GM21367 (cell line): ENCODE measurements around the gene ZHX3.
"Not testable (repeated sequence)": the region's sequence is repeated elsewhere in the genome, so short reads cannot be mapped to it uniquely, and the experiment has no call there.

Experiments used
- ATAC-seq: cut with Tn5 transposase; IDR thresholded peaks from one replicate; pipeline ENCODE4 v1.9.1; 2021; ENCODE audit not compliant: unreplicated experiment

Gene ZHX3

GRCh38 chr20:41334036-41334435 lies 16.5 kb upstream of the ZHX3 start:
- no peak for ATAC-seq

- ATAC-seq, result no peak
Observed at GRCh38 chr20:41331731-41332130, 14.2 kb upstream of the ZHX3 start.

DNA sequence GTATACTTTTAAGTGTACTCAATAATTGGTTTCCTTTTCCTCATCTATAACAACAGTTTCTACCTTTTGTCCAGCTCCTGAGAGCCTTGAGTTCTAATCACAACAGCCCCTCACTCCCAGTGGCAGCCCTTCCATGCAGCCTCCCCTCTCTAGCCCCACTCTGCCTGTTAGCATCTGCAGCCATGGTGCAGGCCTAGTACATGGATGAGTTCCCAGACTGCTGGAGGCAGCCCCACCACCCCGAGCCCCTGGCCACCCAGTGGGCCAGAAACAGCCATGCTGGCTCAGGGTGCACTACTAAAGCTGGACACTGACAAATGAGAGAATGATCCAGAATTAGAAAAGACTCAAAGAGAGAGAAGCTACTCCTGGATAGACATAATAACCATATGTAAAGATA lies 13.4 kb upstream of the ZHX3 start:
- ATAC-seq, result no peak

DNA sequence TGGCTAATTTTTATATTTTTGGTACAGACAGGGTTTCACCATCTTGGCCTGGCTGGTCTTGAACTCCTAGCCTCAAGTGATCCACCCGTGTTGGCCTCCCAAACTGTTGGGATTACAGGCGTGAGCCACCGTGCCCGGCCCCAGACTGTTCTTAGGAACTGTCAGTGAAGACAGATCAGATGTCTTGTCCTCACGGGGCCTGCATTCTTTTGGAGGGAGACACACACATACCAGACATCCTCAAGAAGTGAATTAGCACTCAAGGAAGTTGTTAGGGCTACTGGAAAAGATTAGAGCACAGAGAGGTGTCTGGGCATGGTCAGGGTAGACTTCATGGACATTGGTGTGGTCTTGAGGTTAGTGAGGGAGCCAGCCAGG lies 12.8 kb upstream of the ZHX3 start:
- no peak for ATAC-seq

- no peak for ATAC-seq
Observed at GRCh38 chr20:41329435-41330342, 12.2 kb upstream of the ZHX3 start.

- ATAC-seq, result no peak
Observed at GRCh38 chr20:41327178-41327577, 9.6 kb upstream of the ZHX3 start.

- ATAC-seq, result no peak
Observed at GRCh38 chr20:41320976-41321375, 3.4 kb upstream of the ZHX3 start.

GRCh38 chr20:41320441-41320840 lies 2.9 kb upstream of the ZHX3 start:
- no peak for ATAC-seq

DNA sequence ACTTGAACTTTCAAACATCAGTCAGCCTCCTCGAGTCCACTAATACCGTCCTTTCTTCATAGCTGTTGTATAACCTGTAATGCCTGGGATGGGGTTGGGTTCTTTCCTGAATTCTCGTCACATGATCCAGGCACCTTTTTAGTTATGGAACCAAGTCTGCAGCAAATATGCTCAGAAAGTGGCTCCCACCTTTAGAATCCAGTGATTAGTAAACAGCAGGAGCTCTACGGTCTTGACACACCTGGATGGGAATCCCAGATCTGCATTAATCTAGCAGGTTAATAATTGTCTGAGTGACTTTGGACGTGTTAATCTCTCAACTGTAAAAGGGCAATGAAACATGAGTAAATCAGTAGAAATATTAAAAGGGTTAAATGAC lies 729 bp upstream of the ZHX3 start:
- no peak for ATAC-seq

DNA sequence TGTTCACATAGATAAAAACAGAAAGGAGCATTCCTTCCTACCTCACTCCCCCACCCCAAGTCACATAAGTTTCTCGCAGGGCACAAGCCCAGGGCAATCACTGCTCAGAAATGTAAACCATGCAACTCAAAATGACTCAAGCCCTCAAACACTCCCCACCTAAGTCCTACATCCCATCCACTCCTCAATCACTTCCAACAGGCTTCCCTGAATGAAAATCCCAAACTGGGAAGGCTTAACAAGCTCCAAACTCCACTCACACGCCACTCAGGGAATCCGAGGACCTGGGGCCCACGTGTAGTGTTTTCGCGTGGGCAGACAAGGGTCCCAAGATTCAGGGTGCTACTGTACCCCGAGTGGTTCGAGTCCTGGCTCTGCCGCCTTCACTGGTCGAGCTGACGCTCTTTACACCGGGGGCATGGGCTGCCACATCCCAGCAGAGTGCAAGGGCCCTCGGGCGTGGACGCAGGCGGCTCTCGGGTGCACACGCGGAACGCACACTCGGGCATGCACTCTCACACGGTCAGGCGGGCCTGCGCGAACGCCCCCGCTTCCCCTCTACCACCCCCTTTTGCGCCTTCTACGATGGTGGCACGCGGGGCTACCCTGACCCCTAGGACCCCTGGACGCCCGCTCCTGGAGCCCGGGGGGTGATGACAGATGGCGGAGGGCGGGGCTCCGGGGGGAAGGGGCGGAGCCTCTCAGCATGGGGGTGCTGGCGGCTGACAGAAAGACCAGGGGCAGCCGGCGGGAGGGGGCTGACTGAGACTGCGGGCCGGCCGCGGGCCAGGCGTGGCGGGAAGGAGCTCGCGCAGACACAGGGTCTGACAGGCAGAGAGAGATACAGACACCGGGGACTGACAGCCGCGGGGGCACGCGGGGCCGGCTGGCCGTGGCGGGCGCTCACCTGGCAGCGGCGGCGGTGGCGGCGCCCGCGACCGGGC lies 657 bp downstream of the ZHX3 start:
- peak; percentile 47 for ATAC-seq

GRCh38 chr20:41316051-41316450 lies 1.5 kb downstream of the ZHX3 start:
- no peak for ATAC-seq

GRCh38 chr20:41314386-41314785 lies 3.1 kb downstream of the ZHX3 start:
- no peak for ATAC-seq

GRCh38 chr20:41312009-41312408 lies 5.5 kb downstream of the ZHX3 start:
- not testable (repeated sequence) for ATAC-seq

DNA sequence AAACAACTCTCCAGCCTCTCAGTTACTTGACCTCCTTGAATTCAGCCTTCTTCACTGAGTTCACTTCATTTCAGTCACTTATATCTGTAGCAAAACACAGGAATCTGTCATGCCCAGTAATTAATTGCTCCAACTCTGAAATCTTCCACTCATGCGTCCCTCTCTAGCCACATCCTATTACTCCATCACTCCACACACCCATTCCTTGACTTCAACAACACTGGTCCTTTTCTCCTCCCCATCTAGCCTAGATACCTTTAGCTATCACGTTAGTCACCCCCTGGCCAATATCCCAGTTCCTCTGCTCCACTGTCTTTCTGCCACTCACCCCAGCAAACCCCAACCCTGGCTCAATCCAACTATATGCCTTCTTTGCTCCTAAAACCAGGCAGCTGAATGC lies 7.7 kb downstream of the ZHX3 start:
- ATAC-seq, result no peak

DNA sequence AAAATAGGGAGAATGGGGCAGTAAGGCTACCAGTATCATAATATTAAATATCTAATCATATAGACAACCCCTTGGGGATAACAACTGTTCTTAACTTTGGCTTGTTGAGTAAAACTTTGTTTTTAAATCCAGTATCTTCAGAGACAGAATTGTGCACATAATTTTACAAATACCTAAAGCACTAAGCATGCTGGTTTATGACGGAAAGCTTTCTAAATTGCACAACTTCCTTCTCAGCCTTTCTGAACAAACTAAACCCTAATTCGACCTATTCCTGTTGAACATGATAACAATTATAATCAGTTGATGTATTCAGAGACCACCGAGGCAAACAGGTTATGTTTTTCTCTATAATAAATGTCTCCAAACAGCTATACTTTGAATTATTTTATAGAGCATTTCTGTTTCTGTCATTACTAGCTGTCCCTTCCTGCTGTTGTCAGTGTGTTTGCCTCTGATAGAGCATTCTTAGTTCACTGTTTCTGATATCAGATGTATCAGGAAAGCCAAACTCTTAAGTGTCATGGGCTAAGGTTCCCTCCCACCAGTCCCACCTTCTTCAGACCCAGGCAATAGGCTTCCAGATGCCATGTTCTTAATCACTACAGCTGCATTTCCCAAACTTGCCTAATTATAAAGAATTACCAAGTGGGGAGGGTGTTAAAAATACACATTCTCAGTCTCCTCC lies 8.7 kb downstream of the ZHX3 start:
- ATAC-seq, result no peak

DNA sequence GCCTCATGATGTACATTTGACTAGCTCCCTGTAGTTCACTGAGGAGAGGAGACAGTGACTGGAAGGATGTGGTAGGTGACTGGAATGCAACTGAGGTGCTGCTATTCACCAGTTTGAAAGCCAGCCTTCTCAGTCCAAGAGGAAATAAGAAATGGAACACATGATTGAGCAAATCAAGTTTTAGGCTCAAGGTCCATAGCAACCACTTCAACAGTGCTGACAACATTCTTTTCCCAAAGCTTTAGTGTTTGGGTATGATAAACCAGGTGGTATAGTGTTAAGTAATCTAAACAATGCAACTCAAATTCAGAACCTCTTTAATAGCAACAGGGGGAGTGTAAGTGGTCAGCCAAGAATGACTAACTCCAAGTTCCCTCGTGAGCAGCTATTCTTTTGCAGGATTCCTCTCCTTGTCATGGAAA lies 9.2 kb downstream of the ZHX3 start:
- ATAC-seq, result no peak

- no peak for ATAC-seq
Observed at GRCh38 chr20:41307021-41307420, 10.5 kb downstream of the ZHX3 start.

- peak; percentile 80 for ATAC-seq
Observed at GRCh38 chr20:41306061-41306727, 11.3 kb downstream of the ZHX3 start.

DNA sequence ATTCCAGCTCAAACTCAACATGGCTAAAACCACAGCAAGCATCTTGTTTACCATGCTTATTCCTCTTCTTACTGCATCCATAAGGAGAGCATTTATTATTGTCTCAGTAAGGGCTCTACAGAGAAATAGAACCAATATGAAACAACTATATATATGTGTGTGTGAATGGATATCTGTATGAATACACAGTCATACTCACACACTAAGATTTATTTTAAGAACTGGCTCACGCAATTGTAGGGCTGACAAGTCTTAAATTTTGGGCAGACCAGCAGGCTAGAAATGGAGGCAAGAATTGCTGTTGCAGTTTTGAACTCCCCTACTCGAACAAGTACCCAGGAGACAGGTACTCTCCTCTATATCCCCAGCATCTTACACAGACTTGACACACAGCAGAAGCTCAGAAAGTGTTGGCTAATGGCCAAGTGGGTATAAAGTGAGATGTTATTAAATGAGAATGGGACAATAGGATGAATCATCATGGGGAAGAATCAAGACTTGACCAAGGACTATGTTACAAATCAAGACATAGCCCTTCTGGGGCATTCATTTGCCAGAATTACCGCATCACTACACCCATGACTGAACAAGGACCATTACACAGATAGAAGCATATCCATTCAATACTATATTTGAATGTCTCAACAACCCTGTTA lies 13.0 kb downstream of the ZHX3 start:
- ATAC-seq, result no peak

DNA sequence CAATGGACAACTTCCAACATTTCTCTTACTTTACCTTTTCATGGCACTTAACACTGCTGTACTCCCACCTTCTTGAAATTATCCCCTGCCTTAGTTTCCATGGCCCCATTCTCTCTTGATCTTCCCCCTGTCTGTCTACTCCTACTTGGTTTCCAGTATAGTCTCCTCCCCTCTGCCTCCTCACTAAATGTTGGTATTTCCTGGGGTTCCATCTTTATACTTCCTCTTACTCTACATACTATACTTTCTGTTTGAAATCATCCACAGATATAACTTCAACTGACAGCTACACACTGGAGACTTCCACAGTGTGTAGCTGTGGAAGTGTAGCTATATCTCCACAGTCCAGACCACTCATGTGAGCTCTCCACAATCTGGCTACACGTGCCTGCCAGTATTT lies 13.5 kb downstream of the ZHX3 start:
- no peak for ATAC-seq
